ENCODE results near the gene TSPAN8.

Gene TSPAN8

GRCh38 chr12:71108355-71108754, 49.4 kb downstream of the TSPAN8 start:
- WGBS (ENCODE audit: extremely low coverage, insufficient coverage, insufficient read length) = no CpG with 5 or more reads among the region's 3 CpGs
- H3K36me3 ChIP-seq (ENCODE audit: control insufficient read depth in 1 of 2, insufficient read depth in 2 of 2, low read length in 2 of 2) = no peaks in the 10 kb centered on the region
- H2BK120ac ChIP-seq (ENCODE audit: insufficient read depth, low read length, poor library complexity) = no peak overlapping the region

GRCh38 chr12:71107936-71108335, 49.9 kb downstream of the TSPAN8 start:
- H4K91ac ChIP-seq (ENCODE audit: low read depth, low read length) = no peak overlapping the region
- no peak overlapping the region for H2BK5ac ChIP-seq (ENCODE audit: low read depth, low read length, poor library complexity)
- H2AFZ ChIP-seq (ENCODE audit: insufficient read depth, low read length, poor library complexity) = no peak overlapping the region
- H2AK5ac ChIP-seq (ENCODE audit: low read length) = no peak overlapping the region
- H3K9ac ChIP-seq (ENCODE audit: low read length) = no peak overlapping the region
- H3K79me1 ChIP-seq (ENCODE audit: low read length) = no peaks in the 10 kb centered on the region
- H3K14ac ChIP-seq (ENCODE audit: low read length) = no peak overlapping the region
- WGBS (ENCODE audit: extremely low coverage, insufficient coverage, insufficient read length) = no CpG with 5 or more reads among the region's 1 CpG
- H3K18ac ChIP-seq (ENCODE audit: low read length) = no peak overlapping the region
- no peaks in the 10 kb centered on the region for H3K27me3 ChIP-seq (ENCODE audit: insufficient read depth, low read length)
- H3K4ac ChIP-seq (ENCODE audit: low read depth, low read length) = no peak overlapping the region
- DNase-seq = no peak
- no peak overlapping the region for H3K27ac ChIP-seq (ENCODE audit: low read depth, low read length)
- H3K79me2 ChIP-seq (ENCODE audit: control insufficient read depth, insufficient read depth, low read length, poor library complexity) = no peaks in the 10 kb centered on the region
- H3K9me3 ChIP-seq (ENCODE audit: insufficient read depth, low read depth, low read length) = peaks cover 6% of the 10 kb centered on the region
- H3K4me1 ChIP-seq (ENCODE audit: control insufficient read depth in 1 of 2, insufficient read depth in 2 of 2, low read length in 2 of 2) = no peaks in the 10 kb centered on the region
- no peak overlapping the region for H2BK12ac ChIP-seq (ENCODE audit: low read length)
- H3K4me3 ChIP-seq (ENCODE audit: low read depth, low read length) = no peak overlapping the region
- H2BK120ac ChIP-seq (ENCODE audit: insufficient read depth, low read length, poor library complexity) = no peak overlapping the region
- no peak overlapping the region for H4K8ac ChIP-seq (ENCODE audit: low read depth, low read length)
- H3K23ac ChIP-seq (ENCODE audit: low read length) = no peak overlapping the region
- no peak overlapping the region for H3K4me2 ChIP-seq (ENCODE audit: low read length)
- no peaks in the 10 kb centered on the region for H3K36me3 ChIP-seq (ENCODE audit: control insufficient read depth in 1 of 2, insufficient read depth in 2 of 2, low read length in 2 of 2)
- H4K12ac ChIP-seq (ENCODE audit: low read depth, low read length) = no peak overlapping the region

More at GRCh38 chr12:71108355-71108754, 49.4 kb downstream of the TSPAN8 start:
- Histone ChIP-seq H3K4me2 (ENCODE audit: low read length) (no peak overlapping the region), H2BK5ac (ENCODE audit: low read depth, low read length, poor library complexity) (no peak overlapping the region), H4K12ac (ENCODE audit: low read depth, low read length) (no peak overlapping the region), H2AFZ (ENCODE audit: insufficient read depth, low read length, poor library complexity) (no peak overlapping the region), H3K4me3 (ENCODE audit: low read depth, low read length) (no peak overlapping the region), H3K79me1 (ENCODE audit: low read length) (no peaks in the 10 kb centered on the region), H3K27me3 (ENCODE audit: insufficient read depth, low read length) (no peaks in the 10 kb centered on the region), H3K27ac (ENCODE audit: low read depth, low read length) (no peak overlapping the region), H3K4ac (ENCODE audit: low read depth, low read length) (no peak overlapping the region), H3K18ac (ENCODE audit: low read length) (no peak overlapping the region), H2BK12ac (ENCODE audit: low read length) (no peak overlapping the region), H3K14ac (ENCODE audit: low read length) (no peak overlapping the region), H4K91ac (ENCODE audit: low read depth, low read length) (no peak overlapping the region), H3K9ac (ENCODE audit: low read length) (no peak overlapping the region), H3K4me1 (ENCODE audit: control insufficient read depth in 1 of 2, insufficient read depth in 2 of 2, low read length in 2 of 2) (no peaks in the 10 kb centered on the region), H3K79me2 (ENCODE audit: control insufficient read depth, insufficient read depth, low read length, poor library complexity) (no peaks in the 10 kb centered on the region), H3K23ac (ENCODE audit: low read length) (no peak overlapping the region), H4K8ac (ENCODE audit: low read depth, low read length) (no peak overlapping the region), H3K9me3 (ENCODE audit: insufficient read depth, low read depth, low read length) (peaks cover 6% of the 10 kb centered on the region), H2AK5ac (ENCODE audit: low read length) (no peak overlapping the region)
- no peak for DNase-seq

- H4K8ac ChIP-seq (ENCODE audit: low read depth, low read length) = no peak overlapping the region
- H2BK12ac ChIP-seq (ENCODE audit: low read length) = no peak overlapping the region
- H3K23ac ChIP-seq (ENCODE audit: low read length) = no peak overlapping the region
- no peak overlapping the region for H2AFZ ChIP-seq (ENCODE audit: insufficient read depth, low read length, poor library complexity)
- no peak overlapping the region for H2BK120ac ChIP-seq (ENCODE audit: insufficient read depth, low read length, poor library complexity)
- no peak overlapping the region for H3K4me2 ChIP-seq (ENCODE audit: low read length)
- no peak overlapping the region for H3K4me3 ChIP-seq (ENCODE audit: low read depth, low read length)
- H4K91ac ChIP-seq (ENCODE audit: low read depth, low read length) = no peak overlapping the region
- no peak overlapping the region for H3K18ac ChIP-seq (ENCODE audit: low read length)
- no peak overlapping the region for H2AK5ac ChIP-seq (ENCODE audit: low read length)
- no peaks in the 10 kb centered on the region for H3K9me3 ChIP-seq (ENCODE audit: insufficient read depth, low read depth, low read length)
- H4K12ac ChIP-seq (ENCODE audit: low read depth, low read length) = no peak overlapping the region
- no peak overlapping the region for H2BK5ac ChIP-seq (ENCODE audit: low read depth, low read length, poor library complexity)
- no peak for DNase-seq
- no peaks in the 10 kb centered on the region for H3K79me2 ChIP-seq (ENCODE audit: control insufficient read depth, insufficient read depth, low read length, poor library complexity)
- H3K27me3 ChIP-seq (ENCODE audit: insufficient read depth, low read length) = no peaks in the 10 kb centered on the region
- H3K9ac ChIP-seq (ENCODE audit: low read length) = no peak overlapping the region
- H3K14ac ChIP-seq (ENCODE audit: low read length) = no peak overlapping the region
- no peak overlapping the region for H3K27ac ChIP-seq (ENCODE audit: low read depth, low read length)
- no peaks in the 10 kb centered on the region for H3K36me3 ChIP-seq (ENCODE audit: control insufficient read depth in 1 of 2, insufficient read depth in 2 of 2, low read length in 2 of 2)
- H3K4ac ChIP-seq (ENCODE audit: low read depth, low read length) = no peak overlapping the region
- no peaks in the 10 kb centered on the region for H3K4me1 ChIP-seq (ENCODE audit: control insufficient read depth in 1 of 2, insufficient read depth in 2 of 2, low read length in 2 of 2)
- H3K79me1 ChIP-seq (ENCODE audit: low read length) = no peaks in the 10 kb centered on the region
Measured at GRCh38 chr12:71105956-71106355, 51.8 kb downstream of the TSPAN8 start.

- no peak overlapping the region for H2BK5ac ChIP-seq (ENCODE audit: low read depth, low read length, poor library complexity)
- H3K27me3 ChIP-seq (ENCODE audit: insufficient read depth, low read length) = no peaks in the 10 kb centered on the region
- H3K4me2 ChIP-seq (ENCODE audit: low read length) = no peak overlapping the region
- H4K8ac ChIP-seq (ENCODE audit: low read depth, low read length) = no peak overlapping the region
- no peaks in the 10 kb centered on the region for H3K36me3 ChIP-seq (ENCODE audit: control insufficient read depth in 1 of 2, insufficient read depth in 2 of 2, low read length in 2 of 2)
- no peak overlapping the region for H4K91ac ChIP-seq (ENCODE audit: low read depth, low read length)
- no peak overlapping the region for H3K27ac ChIP-seq (ENCODE audit: low read depth, low read length)
- H3K18ac ChIP-seq (ENCODE audit: low read length) = no peak overlapping the region
- H3K79me2 ChIP-seq (ENCODE audit: control insufficient read depth, insufficient read depth, low read length, poor library complexity) = no peaks in the 10 kb centered on the region
- no peak for DNase-seq
- no peak overlapping the region for H3K9ac ChIP-seq (ENCODE audit: low read length)
- H3K4me3 ChIP-seq (ENCODE audit: low read depth, low read length) = no peak overlapping the region
- H3K79me1 ChIP-seq (ENCODE audit: low read length) = no peaks in the 10 kb centered on the region
- H3K14ac ChIP-seq (ENCODE audit: low read length) = no peak overlapping the region
- no CpG with 5 or more reads among the region's 2 CpGs for WGBS (ENCODE audit: extremely low coverage, insufficient coverage, insufficient read length)
- H2BK12ac ChIP-seq (ENCODE audit: low read length) = no peak overlapping the region
- no peak overlapping the region for H2AFZ ChIP-seq (ENCODE audit: insufficient read depth, low read length, poor library complexity)
- H2AK5ac ChIP-seq (ENCODE audit: low read length) = no peak overlapping the region
- no peaks in the 10 kb centered on the region for H3K4me1 ChIP-seq (ENCODE audit: control insufficient read depth in 1 of 2, insufficient read depth in 2 of 2, low read length in 2 of 2)
- H3K4ac ChIP-seq (ENCODE audit: low read depth, low read length) = no peak overlapping the region
- no peak overlapping the region for H2BK120ac ChIP-seq (ENCODE audit: insufficient read depth, low read length, poor library complexity)
- H3K23ac ChIP-seq (ENCODE audit: low read length) = no peak overlapping the region
- no peak overlapping the region for H4K12ac ChIP-seq (ENCODE audit: low read depth, low read length)
- H3K9me3 ChIP-seq (ENCODE audit: insufficient read depth, low read depth, low read length) = no peaks in the 10 kb centered on the region
Measured at GRCh38 chr12:71092290-71092689, 65.5 kb downstream of the TSPAN8 start.

Data from trophoblast cell (in vitro differentiated cells and primary cell).